Measurements from ENCODE around the gene STAB1.
A peak's percentile ranks its signal among the peaks of the same experiment; 100 is the strongest.

STAB1 gene

DNA sequence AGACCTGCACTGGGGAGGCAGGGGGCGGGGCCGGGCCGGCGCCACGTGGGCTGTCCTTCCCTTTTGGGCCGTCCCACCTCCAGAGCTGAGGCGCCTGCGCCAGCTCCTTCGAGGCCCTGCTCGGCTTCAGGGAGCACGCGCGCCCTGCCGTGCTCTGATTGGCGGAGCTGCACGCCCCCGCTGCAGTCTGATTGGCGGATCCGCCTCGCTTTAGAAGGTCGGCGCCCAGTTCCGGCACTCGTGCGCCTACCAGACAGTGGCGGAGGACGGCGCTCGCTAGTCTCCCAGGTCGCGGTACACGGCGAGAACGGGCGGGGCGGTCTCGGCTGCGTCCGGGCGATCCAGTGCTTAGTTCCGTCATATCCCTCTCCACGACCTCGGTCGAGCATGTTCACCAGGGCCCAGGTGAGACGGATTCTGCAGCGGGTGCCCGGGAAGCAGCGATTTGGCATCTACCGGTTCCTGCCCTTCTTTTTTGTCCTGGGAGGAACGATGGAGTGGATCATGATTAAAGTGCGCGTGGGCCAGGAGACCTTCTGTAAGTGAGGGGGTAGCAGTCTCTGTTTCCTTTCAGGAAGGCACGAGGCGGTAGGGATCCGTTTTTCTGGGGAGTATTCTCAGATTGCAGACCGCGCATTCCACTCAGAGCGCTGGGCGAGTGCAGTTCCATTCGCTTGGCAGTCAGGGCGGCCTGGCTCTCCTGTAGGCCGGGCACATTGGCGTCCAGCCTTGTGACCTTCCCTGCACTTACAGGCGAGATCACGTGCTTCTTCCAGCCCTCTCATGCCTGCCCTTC lies 41.4 kb downstream of the STAB1 start, which contains the start of gene UQCC5:
Gene UQCC5, plus strand, starts transcription at position 237 of the 796 bp plus-strand sequence. Its CDS starts 151 bp downstream, at position 388.
- DNase-seq (ENCODE audit: low read depth) = peak; percentile 97

DNA sequence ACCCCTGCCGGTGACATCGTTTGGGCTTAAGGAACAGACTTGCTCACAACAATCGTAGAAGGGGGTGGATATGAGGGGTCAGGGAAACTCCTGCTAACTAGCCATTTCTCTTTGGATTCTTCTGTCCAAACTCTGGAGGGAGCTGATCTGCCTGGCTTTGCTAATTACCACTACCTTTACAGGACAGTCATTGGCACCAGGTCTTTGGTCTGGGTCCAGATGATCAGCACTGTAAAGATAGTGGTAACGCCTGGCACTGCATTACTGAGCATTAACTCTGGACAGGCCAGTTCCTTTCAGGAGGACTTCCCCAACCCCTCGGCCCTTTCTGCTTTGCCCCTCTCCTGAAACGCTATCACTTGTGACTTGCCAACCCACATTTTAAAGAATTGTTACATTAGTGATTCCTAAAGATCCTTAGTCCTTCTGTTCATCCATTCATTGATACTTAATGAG lies 42.1 kb downstream of the STAB1 start:
- DNase-seq (ENCODE audit: low read depth) = no peak

DNA sequence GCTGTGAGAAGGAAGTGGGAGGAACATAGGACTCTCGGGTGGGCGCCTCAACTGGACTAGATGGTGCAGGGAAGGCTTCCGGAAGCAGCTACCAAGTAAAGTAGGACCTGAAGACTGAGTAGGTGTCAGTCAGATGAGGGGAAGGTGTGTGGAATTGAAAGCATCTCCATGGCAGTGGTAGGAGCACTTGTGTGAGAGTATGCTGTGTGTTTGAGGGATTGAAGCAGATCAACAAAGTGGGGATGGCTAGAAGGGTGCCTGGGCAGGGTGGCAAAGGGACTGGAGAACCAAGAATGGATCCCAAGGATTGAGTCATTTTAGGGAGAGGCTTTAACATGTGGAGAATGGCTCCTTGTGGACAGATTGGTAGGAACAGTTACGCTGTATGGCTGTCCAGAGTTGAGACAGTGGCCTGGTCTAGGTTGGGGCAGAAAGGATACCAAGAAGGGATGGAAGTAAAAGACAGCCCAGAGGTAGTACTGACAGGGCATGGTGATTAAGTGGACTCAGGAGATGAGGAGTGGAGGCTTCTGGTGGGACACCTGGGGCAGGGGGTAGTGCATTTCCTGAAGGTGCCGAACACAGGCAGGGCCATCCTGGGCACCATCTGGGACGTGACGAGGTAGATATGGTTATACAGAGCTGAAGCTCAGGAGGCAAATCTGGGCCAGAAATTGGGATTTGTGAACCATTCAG lies 42.7 kb downstream of the STAB1 start:
- no peak for DNase-seq (ENCODE audit: low read depth)

DNA sequence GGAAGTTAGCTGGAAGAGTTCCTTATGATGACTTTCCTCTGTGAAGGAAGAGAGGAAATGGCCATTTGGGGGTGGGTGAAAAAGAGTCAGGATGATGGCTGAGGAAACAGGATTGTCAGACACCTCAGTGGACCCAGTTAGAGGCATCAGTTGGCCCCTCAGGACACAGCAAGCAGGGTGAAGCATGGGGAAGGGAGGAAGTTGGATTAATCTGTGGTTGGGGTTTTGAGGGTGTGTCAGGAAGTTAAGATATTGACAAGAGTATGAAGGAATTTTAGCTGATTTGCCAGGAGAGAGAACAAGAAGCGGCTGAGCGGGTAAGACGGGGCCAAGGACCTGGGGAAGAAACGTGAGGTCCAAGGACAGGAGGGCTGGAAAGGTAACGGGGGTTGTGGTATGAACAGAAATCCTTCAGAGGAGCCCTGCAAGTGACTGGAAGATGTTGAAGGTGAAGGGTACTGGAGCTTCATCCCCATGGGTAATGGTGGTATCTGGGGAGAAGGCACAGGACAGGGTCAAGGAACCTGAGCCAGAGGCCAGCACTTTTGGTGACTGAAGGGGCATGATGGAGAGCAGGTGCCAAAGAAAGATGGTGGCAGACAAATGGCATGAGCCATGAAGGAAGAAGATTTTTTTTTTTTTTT lies 44.0 kb downstream of the STAB1 start:
- no peak for DNase-seq (ENCODE audit: low read depth)

DNA sequence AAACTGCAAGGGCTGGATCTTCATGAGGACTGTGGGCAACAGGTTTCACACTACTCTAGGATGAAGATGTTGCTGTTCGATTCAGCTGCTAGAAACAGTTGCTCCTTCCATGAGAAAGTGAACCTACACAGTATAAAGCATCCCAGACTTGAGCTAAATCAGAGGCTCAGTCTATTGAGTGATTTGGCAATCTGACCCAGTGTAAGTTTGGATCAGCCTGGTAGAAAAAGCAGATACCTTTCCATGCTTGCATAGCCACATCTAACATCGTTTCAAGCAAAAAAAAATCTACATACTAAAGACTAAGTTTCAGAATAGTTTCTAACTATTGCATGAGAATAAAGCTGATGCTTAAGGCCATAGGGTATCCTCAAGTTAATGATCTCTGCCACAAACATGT lies 45.9 kb downstream of the STAB1 start:
- no peak for DNase-seq (ENCODE audit: low read depth)

DNA sequence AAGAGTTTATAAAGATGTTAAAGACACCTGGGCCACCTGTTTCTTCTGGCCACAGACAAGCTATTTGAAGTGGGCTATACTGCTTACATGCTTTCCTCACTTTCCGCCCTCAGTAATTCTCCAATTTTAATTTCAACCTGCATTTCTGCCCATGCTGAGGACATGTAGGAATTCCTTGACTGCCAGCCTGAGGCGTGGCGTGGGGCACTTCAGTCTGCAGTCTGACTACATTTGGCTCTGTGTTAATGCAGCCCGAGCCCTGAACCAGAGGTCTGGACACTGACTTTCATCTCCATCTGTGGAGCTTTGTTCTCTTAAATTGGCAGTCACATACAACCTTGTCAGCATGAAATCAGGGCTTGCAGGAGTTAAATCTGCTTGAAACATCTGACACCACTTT lies 49.8 kb downstream of the STAB1 start:
- no peak for DNase-seq (ENCODE audit: low read depth)

DNA sequence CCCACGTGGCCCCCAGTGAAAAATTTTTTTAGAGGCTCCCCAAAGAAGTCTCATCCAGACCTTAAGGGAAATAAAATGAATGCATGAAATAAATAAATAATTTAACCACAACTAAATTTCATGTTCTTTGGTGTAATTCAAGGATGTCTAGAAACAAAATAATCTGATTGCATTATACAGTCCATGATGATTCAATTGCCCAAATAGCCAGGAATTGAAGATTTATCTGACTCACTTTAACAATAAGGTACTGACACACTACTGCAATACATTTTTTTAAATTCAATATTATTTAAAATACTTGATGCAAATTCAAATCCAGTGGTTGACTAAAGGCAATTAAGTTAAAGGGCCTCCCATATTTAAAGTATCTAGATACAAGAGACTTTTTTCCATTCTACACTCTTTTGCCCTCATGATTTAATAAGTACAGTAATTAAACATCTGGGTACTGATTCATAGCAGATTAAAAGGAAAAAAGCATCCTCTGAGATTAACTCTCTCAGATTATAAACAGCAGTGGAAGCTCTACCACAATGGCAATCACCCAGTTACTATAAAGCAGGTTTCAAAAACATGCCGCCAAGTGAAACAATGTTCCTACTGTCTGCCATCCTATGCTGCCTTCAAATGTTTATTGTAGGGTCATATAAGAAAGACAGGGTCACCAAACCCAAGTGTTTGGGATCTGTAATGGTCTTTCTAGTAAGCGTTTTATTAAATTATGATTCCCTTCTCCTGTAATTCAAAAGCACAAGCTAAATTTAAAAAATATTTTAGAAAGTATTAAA lies 51.2 kb downstream of the STAB1 start:
- no peak for DNase-seq (ENCODE audit: low read depth)

DNA sequence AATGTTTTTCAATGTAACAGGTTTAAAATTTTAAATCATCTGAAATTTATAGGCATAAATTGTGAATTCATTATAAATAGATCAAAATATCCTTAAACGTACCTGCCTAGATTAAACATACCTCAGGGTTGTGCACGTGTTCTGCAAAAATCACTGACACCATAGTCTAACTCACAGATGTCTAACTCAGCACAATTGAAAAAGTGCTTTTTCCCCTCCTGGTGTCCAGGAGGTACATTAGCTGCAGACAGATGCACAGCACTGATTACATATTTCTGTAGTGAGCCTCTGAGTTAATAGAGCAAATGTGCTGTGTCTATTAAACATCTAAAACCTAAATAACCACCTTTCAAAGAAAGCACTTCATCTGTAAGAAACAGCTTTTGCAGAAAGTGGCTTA lies 52.0 kb downstream of the STAB1 start:
- no peak for DNase-seq (ENCODE audit: low read depth)

DNA sequence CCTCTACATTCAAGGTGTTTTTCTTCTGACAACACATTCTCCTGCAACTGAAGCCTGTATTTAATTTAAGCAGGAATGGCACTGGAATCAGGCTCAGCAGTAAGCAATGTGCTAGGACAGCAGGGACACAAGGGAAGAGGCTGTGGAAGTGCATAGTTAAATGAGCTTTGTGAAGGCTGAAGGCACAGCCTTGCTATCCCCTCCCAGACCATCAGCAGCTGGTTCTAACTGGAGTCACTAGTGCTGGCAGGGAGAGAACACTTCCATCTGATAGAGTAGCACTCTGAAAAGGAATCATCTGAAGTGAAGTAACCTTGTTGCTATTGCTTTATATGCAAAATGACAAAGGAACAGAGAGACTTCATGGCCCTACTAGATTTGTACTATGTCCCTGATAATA lies 56.0 kb downstream of the STAB1 start:
- no peak for DNase-seq (ENCODE audit: low read depth)

DNA sequence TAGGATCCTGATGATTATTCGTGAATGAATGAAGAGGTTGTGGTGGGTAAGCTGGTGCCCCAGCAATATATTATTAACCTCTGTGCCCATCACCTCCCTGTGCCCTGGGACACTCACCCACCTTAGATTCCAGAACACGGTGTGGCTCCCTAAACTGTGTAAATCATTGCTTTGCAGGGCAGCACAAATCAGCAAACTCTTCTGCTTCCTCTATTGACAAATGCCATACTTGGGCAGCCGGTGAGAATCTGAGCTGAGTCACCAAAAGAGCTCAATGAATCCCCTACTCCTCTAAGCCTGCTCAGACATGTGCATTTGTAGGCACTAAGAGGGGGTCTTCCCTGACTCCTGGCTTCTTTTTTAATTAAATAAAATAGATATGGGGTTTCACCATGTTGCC lies 57.0 kb downstream of the STAB1 start:
- no peak for DNase-seq (ENCODE audit: low read depth)

DNA sequence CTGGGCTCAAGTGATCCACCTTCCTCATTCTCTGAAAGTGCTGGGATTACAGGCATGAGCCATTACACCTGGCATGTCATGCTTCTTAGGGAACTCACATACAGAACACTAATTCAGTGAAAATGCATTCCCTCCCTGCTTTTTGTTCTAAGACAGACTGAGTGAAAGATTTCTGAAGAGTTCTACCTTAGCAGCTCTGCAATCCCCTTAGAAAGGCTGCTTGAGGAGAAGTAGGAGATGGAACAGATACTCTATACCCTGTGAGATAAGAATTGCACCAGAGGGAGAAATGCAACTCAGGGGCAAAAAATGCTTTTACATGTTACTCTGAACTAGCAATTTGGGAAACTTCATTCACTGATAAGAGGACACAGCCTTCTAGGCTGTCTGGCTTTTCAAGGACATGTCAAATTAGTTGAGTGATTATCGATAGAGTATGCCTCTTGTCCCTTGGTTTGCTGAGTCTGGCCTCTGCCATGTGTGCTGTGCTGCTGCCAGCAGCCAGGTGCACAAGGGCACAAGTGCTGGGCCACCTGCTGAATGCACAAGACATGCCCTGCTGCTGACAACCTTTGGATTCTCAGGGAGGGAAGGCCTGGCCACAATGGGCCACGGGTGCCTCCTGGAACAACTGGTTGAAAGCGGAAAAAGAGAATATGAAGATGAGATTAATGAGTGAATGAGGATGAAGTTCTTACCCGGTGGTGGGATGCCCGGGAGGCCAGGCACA lies 59.1 kb downstream of the STAB1 start:
- DNase-seq (ENCODE audit: low read depth) = no peak

DNA sequence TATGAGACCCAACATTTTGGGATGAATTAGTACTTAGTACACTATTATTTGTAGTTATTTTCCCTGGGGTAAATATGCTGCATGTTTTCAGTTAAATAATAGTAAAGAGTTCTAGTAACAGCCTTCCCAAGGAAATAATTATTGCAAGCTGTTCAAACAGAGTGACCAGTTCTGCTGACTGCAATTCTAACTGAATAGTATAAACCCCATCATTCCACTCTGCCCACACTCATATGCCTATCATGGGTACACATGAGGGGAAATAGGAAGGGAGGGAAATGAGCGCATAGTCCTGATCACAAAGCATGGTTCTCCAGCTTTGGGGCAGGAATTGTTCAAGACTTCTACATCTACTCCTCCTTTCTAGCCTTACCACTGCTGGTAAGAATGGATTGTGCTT lies 59.9 kb downstream of the STAB1 start:
- DNase-seq (ENCODE audit: low read depth) = no peak

DNA sequence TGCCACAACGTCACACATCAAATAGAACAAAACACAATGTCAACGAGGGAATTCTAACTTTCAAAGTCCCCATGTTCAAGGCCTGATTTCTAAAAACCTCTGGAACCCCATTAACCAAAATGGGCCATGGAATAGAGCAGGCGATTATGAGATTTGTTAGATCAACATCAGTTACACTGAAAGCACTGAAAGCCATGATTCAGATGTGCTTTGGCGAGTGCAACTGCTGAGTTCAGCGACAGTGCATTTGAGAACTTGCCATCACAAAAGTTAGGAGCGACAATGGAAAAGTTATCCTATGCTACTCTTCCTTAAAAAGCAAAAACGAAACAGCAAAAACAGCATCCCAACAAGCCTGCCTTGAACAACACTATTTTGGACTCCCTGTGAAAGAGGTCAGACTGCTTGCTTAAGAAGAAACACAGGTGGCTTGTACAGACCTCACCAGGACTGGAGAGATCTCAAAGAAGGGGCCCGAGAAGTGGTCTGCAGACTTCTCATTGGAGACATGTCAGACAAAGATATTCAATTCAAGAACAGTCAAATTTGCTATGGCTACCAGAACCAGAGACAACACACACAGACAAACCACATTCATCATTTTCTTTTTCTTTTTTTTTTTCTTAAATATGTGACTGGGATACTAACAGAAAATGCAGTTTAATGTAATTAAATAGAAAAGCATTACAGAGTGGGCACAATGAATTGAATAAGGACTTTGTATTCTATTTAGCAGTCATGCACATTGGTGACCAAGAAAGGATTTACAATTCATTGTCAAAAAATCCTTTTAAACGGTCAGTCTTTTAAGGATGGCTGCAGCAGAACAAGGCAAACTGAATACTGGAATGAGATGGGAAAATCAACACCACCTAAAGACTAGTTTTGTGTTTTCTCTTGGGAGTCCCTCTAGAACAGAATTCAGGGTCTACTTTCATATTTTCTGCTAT lies 62.1 kb downstream of the STAB1 start:
- DNase-seq (ENCODE audit: low read depth) = no peak

DNA sequence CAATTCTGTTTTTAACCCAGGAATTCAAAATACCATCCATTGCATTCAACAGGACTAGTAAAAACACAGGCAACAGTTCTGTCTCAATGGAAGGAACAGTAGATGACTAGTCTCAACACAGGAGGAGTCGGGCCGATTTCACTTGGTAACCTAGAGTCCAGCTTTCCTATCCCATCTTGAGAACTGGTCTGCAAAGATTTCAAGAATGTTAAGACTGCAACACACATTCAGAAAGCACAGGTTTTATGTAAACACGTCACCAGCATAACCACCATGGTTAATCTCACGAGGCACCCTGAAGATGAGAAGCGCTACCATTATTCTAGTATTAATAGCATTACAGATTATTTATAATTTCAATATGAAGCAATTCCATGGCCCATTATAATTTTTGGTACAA lies 63.3 kb downstream of the STAB1 start:
- no peak for DNase-seq (ENCODE audit: low read depth)

DNA sequence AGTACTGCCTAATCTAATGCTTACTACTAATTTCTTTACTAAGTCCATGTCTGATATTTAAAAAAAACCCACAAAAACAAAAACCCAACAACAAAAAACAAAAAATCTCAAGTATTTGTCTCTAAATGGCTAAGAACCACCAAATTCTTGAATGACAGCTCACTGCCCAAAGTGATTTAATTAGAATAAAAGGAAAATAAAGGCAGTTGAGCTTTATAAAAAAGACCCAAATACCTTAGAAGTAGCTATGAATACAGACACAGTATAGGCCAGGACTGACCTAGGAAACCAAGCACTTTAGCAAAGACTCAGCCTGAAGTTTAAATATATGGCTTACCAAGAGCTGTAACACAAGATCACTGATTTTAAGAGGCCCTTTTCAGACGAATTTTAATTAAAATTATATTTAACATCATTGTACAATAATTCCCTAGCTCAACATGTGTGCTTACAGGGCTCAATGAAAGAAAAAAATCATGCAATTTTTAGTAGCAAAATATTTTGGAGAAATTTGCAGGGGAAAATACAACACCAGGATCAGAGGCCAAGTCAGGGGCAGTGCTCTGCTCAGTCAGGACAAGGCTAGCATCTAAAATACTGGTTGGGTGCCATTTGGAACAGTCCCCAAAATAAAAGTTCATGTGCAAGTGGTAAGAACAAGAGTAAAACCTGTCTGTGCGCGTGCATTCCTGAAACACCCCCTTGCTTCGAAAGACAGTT lies 66.0 kb downstream of the STAB1 start:
- DNase-seq (ENCODE audit: low read depth) = no peak

DNA sequence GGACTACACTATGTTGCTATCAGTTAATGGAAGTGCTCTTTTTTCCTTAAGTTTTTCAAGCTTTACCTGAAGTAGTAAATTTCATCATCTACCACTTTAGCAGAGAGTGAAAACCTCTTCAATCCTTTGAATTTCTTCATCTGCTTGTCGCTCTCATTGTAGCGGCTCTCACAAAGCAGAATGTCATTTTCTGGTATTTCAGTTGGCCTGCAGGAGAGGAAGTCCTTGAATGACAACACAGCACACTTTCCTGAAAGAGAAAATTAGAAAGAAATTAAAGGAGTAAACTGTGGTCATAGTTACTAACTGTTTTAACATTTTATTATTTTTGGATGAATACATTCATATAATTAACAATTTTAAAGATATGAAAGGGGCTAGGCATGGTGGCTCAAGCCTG lies 68.8 kb downstream of the STAB1 start:
- DNase-seq (ENCODE audit: low read depth) = no peak

DNA sequence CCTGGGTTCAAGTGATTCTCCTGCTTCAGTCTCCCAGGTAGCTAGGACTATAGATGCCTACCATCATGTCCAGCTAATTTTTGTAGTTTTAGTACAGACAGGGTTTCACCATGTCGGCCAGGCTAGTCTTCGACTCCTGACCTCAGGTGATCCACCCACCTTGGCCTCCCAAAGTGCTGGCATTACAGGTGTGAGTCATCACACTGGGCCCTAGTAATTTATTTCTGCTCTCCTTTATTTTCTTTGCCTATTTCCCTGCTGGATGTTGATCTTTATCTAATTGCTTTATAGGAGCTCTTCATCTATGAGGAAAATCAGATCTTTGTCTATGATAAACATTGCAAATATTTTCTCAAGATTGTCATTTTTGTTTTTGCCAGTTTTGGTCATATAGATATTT lies 72.9 kb downstream of the STAB1 start:
- no peak for DNase-seq (ENCODE audit: low read depth)

DNA sequence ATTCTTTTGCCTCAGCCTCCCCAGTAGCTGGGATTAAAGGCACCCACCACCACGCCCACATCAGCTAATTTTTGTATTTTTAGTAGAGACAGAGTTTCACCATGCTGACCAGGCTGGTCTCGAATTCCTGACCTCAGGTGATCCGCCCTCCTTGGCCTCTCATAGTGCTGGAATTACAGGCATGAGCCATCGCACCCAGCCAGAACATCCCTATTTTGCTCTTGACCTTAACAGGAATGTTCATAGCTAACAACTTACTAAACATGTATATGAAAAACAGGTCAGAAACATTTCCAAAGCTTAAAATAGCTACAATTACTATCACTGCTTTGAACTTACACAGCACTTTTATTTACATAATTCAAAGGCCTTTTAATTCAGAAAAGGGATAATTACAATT lies 74.9 kb downstream of the STAB1 start:
- DNase-seq (ENCODE audit: low read depth) = no peak

DNA sequence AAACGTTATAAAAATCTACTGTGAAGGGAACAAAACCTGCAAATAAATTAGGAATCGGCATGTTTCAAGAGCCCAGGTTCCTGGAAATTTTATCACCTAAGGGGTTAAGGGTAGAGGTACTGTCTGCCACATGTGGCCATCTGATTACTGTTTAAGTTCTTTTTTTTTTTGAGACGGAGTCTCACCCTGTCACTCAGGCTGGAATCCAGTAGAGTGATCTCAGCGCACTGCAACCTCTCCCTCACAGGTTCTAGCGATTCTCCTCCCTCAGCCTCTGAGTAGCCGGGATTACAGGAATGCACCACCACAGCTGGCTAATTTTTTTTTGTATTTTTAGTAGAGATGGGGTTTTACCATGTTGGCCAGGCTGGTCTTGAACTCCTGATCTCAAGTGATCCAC lies 77.1 kb downstream of the STAB1 start:
- DNase-seq (ENCODE audit: low read depth) = no peak
